ENCODE results near the gene KCNN3.

The KCNN3 gene

GRCh38 chr1:154712166-154712810 lies 157.8 kb downstream of the KCNN3 start:
- Mint-ChIP-seq H3K4me1 (peaks cover 0 to 3% of the 10 kb centered on the region in 2 donors), H3K9me3 (no peaks in the 10 kb centered on the region), H3K27ac (no peak overlapping the region), H3K36me3 (no peaks in the 10 kb centered on the region), H3K4me3 (no peak overlapping the region), H3K27me3 (peaks cover 14 to 32% of the 10 kb centered on the region in 2 donors)
- ATAC-seq (replicated peaks) = no peak
- no peak for DNase-seq

GRCh38 chr1:154711416-154711815 lies 158.7 kb downstream of the KCNN3 start:
- no peak overlapping the region for H3K27ac Mint-ChIP-seq
- no peaks in the 10 kb centered on the region for H3K36me3 Mint-ChIP-seq
- peaks cover 0 to 3% of the 10 kb centered on the region in 2 donors for H3K4me1 Mint-ChIP-seq

GRCh38 chr1:154710106-154710505 lies 160.0 kb downstream of the KCNN3 start:
- DNase-seq = no peak
- Mint-ChIP-seq H3K4me1 (no peaks in the 10 kb centered on the region), H3K36me3 (no peaks in the 10 kb centered on the region), H3K27me3 (peaks cover 14 to 42% of the 10 kb centered on the region in 2 donors), H3K4me3 (no peak overlapping the region), H3K27ac (no peak overlapping the region), H3K9me3 (no peaks in the 10 kb centered on the region)
- ATAC-seq (replicated peaks) = no peak

More at GRCh38 chr1:154711416-154711815, 158.7 kb downstream of the KCNN3 start:
- ATAC-seq (replicated peaks) (no peak), DNase-seq (no peak)
- H3K4me3 Mint-ChIP-seq = no peak overlapping the region
- H3K27me3 Mint-ChIP-seq = peaks cover 14 to 34% of the 10 kb centered on the region in 2 donors
- H3K9me3 Mint-ChIP-seq = no peaks in the 10 kb centered on the region

GRCh38 chr1:154707901-154708463 lies 162.1 kb downstream of the KCNN3 start:
- no peaks in the 10 kb centered on the region for H3K36me3 Mint-ChIP-seq
- ATAC-seq (replicated peaks) (no peak), DNase-seq (no peak)
- no peak overlapping the region for H3K27ac Mint-ChIP-seq
- no peaks in the 10 kb centered on the region for H3K9me3 Mint-ChIP-seq
- H3K27me3 Mint-ChIP-seq = peaks cover 25 to 59% of the 10 kb centered on the region in 2 donors
- no peak overlapping the region for H3K4me3 Mint-ChIP-seq
- no peaks in the 10 kb centered on the region for H3K4me1 Mint-ChIP-seq

- Mint-ChIP-seq H3K4me3 (no peak overlapping the region), H3K27me3 (peaks cover 24 to 58% of the 10 kb centered on the region in 2 donors), H3K9me3 (no peaks in the 10 kb centered on the region), H3K4me1 (no peaks in the 10 kb centered on the region), H3K27ac (no peak overlapping the region), H3K36me3 (no peaks in the 10 kb centered on the region)
- DNase-seq (no peak), ATAC-seq (replicated peaks) (no peak)
Measured at GRCh38 chr1:154706851-154707250, 163.2 kb downstream of the KCNN3 start.

GRCh38 chr1:154705544-154705943 lies 164.5 kb downstream of the KCNN3 start:
- Mint-ChIP-seq H3K9me3 (no peaks in the 10 kb centered on the region), H3K4me3 (no peak overlapping the region), H3K27ac (no peak overlapping the region), H3K36me3 (no peaks in the 10 kb centered on the region), H3K4me1 (no peaks in the 10 kb centered on the region), H3K27me3 (peaks cover 20 to 54% of the 10 kb centered on the region in 2 donors)
- ATAC-seq (replicated peaks) = no peak
- DNase-seq = no peak

GRCh38 chr1:154703170-154703569 lies 166.9 kb downstream of the KCNN3 start:
- Mint-ChIP-seq H3K36me3 (no peaks in the 10 kb centered on the region), H3K4me1 (no peaks in the 10 kb centered on the region), H3K4me3 (no peak overlapping the region), H3K9me3 (no peaks in the 10 kb centered on the region), H3K27me3 (peaks cover 21 to 41% of the 10 kb centered on the region in 2 donors), H3K27ac (no peak overlapping the region)
- DNase-seq = no peak
- no peak for ATAC-seq (replicated peaks)

GRCh38 chr1:154698320-154699096 lies 171.6 kb downstream of the KCNN3 start:
- peaks cover 17 to 21% of the 10 kb centered on the region in 2 donors for H3K27me3 Mint-ChIP-seq
- no peaks in the 10 kb centered on the region for H3K9me3 Mint-ChIP-seq
- no peaks in the 10 kb centered on the region for H3K4me1 Mint-ChIP-seq
- ATAC-seq (replicated peaks) = peak; percentile 44 to 64
- H3K27ac Mint-ChIP-seq = no peak overlapping the region
- H3K36me3 Mint-ChIP-seq = no peaks in the 10 kb centered on the region
- no peak for DNase-seq
- H3K4me3 Mint-ChIP-seq = no peak overlapping the region

GRCh38 chr1:154697710-154698109 lies 172.4 kb downstream of the KCNN3 start:
- ATAC-seq (replicated peaks) = no peak
- Mint-ChIP-seq H3K36me3 (no peaks in the 10 kb centered on the region), H3K27ac (no peak overlapping the region), H3K4me1 (no peaks in the 10 kb centered on the region), H3K4me3 (no peak overlapping the region), H3K27me3 (peaks cover 16 to 21% of the 10 kb centered on the region in 2 donors), H3K9me3 (no peaks in the 10 kb centered on the region)
- no peak for DNase-seq

GRCh38 chr1:154696456-154696855 lies 173.6 kb downstream of the KCNN3 start:
- H3K36me3 Mint-ChIP-seq = no peaks in the 10 kb centered on the region
- no peak overlapping the region for H3K27ac Mint-ChIP-seq
- H3K9me3 Mint-ChIP-seq = no peaks in the 10 kb centered on the region
- DNase-seq (no peak), ATAC-seq (replicated peaks) (no peak)
- peaks cover 14 to 21% of the 10 kb centered on the region in 2 donors for H3K27me3 Mint-ChIP-seq
- H3K4me1 Mint-ChIP-seq = no peaks in the 10 kb centered on the region
- no peak overlapping the region for H3K4me3 Mint-ChIP-seq

- H3K4me1 Mint-ChIP-seq = no peaks in the 10 kb centered on the region
Measured at GRCh38 chr1:154695985-154696384, 174.1 kb downstream of the KCNN3 start.

GRCh38 chr1:154694995-154695394 lies 175.1 kb downstream of the KCNN3 start:
- no peak for ATAC-seq (replicated peaks)
- Mint-ChIP-seq H3K4me1 (no peaks in the 10 kb centered on the region), H3K27ac (no peak overlapping the region), H3K9me3 (no peaks in the 10 kb centered on the region), H3K36me3 (no peaks in the 10 kb centered on the region), H3K27me3 (peaks cover 21 to 22% of the 10 kb centered on the region in 2 donors), H3K4me3 (no peak overlapping the region)
- no peak for DNase-seq

More at GRCh38 chr1:154695985-154696384, 174.1 kb downstream of the KCNN3 start:
- H3K4me3 Mint-ChIP-seq = no peak overlapping the region
- ATAC-seq (replicated peaks) (no peak), DNase-seq (no peak)
- peaks cover 14 to 21% of the 10 kb centered on the region in 2 donors for H3K27me3 Mint-ChIP-seq
- H3K36me3 Mint-ChIP-seq = no peaks in the 10 kb centered on the region
- no peak overlapping the region for H3K27ac Mint-ChIP-seq
- no peaks in the 10 kb centered on the region for H3K9me3 Mint-ChIP-seq

- no peak overlapping the region for H3K27ac Mint-ChIP-seq
- H3K36me3 Mint-ChIP-seq = no peaks in the 10 kb centered on the region
- peaks cover 10 to 16% of the 10 kb centered on the region in 2 donors for H3K27me3 Mint-ChIP-seq
- ATAC-seq (replicated peaks) (no peak), DNase-seq (no peak)
- H3K4me1 Mint-ChIP-seq = no peaks in the 10 kb centered on the region
- H3K9me3 Mint-ChIP-seq = no peaks in the 10 kb centered on the region
- no peak overlapping the region for H3K4me3 Mint-ChIP-seq
Measured at GRCh38 chr1:154689083-154689482, 181.0 kb downstream of the KCNN3 start.

- ATAC-seq (replicated peaks) (no peak), DNase-seq (no peak)
- Mint-ChIP-seq H3K27ac (no peak overlapping the region), H3K36me3 (no peaks in the 10 kb centered on the region), H3K27me3 (peaks cover 21 to 26% of the 10 kb centered on the region in 2 donors), H3K9me3 (no peaks in the 10 kb centered on the region), H3K4me3 (no peak overlapping the region), H3K4me1 (no peaks in the 10 kb centered on the region)
Measured at GRCh38 chr1:154686507-154686906, 183.6 kb downstream of the KCNN3 start.

- DNase-seq = no peak
- Mint-ChIP-seq H3K9me3 (no peaks in the 10 kb centered on the region), H3K27me3 (peaks cover 25 to 31% of the 10 kb centered on the region in 2 donors), H3K36me3 (no peaks in the 10 kb centered on the region), H3K4me3 (no peak overlapping the region), H3K4me1 (no peaks in the 10 kb centered on the region), H3K27ac (no peak overlapping the region)
- no peak for ATAC-seq (replicated peaks)
Measured at GRCh38 chr1:154683820-154684219, 186.3 kb downstream of the KCNN3 start.

Data from stimulated activated naive B cell treated with anti-CD40 and anti-IgM and Interleukin-4, amounts not matched to agents 10 μg/mL and 1 μg/mL and 100 μg/mL, for 72 hours (primary cell).